ENCODE measurements around the gene VPS4A.

DNA sequence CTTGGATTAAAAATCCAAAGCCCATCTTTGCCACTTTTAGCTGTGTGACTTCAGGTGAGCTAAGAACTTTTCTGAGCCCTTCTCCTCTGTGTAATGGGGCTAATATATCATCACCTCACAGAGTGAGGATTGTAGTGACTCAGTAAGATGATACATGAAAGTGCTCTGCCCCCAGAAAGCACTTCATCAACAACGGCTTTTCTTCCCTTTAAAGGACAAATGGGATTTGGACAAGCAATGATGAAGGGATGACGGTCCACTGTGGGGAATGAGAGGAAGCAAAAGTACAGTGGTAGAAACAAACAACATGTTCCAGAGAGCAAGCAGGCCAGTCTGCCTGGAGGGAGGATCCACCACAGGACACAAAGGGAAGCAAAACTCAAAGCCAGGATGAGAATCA, 54.8 kb downstream of the VPS4A start:
- no peak for TF ChIP-seq REST (IDR thresholded peaks at IDR 0.05)
- no peak for TF ChIP-seq CTCF (IDR thresholded peaks at IDR 0.05; ENCODE audit: low read depth, low read length, missing input control)
- no peak for TF ChIP-seq MAX (IDR thresholded peaks at IDR 0.05)
- TF ChIP-seq RXRA (IDR thresholded peaks at IDR 0.05), result no peak
- no peak for TF ChIP-seq ZBTB33 (IDR thresholded peaks at IDR 0.05)
- TF ChIP-seq JUND (IDR thresholded peaks at IDR 0.05), result no peak
- TF ChIP-seq TAF1 (conservative IDR thresholded peaks at IDR 0.05), result no peak
- no peak for TF ChIP-seq FOXA2 (IDR thresholded peaks at IDR 0.05)
- TF ChIP-seq GABPA (IDR thresholded peaks at IDR 0.05 in 1 of 2, conservative IDR thresholded peaks at IDR 0.05 in 1 of 2), result no peak
- TF ChIP-seq SP1 (IDR thresholded peaks at IDR 0.05), result no peak
- TF ChIP-seq EGR1 (IDR thresholded peaks at IDR 0.05; ENCODE audit: low read depth in 2 of 2), result no peak
- no peak for TF ChIP-seq FOXA1 (IDR thresholded peaks at IDR 0.05)

All from liver (tissue), 3 donors.